ENCODE data around the gene HSD17B12. TPM values are rescaled to one million over a fixed set of nuclear protein-coding genes. Genes with fewer than 3 reads are reported as not detected.

Gene HSD17B12
- total and polyA plus RNA-seq, 2 of the 8 experiments (the other 6 are each of a cell fraction or from before 2014, with no cell fraction given): 46.0 to 121 TPM

DNA sequence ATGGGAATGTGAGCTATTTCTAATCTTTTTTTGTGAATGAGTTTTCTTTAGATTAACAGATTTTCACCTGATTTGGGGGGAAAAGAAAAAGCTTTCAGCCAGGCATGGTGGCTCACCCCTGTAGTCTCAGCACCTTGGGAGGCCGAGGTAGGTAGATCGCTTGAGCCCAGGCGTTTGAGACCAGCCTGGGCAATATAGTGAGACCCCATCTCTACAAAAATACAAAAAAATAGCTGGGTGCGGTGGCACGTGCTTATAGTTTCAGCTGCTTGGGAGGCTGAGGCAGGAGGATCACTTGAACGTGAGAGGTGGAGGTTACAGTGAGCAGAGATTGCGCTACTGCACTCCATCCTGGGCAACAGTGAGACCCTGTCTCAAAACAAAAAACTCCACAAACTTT is 92.2 kb downstream of the HSD17B12 start (continued):
- no peak for TF ChIP-seq NRF1 (IDR thresholded peaks at IDR 0.05; ENCODE audit: low read depth, low read length)

Data from H1 (cell line).